Stomach (tissue), 19 donors: Measurements from ENCODE around the gene ZMYND12. TPM values are rescaled to one million over a fixed set of nuclear protein-coding genes. Genes with fewer than 3 reads are reported as not detected.
"Not testable (repeated sequence)": the region's sequence is repeated elsewhere in the genome, so short reads cannot be mapped to it uniquely, and the experiment has no call there.

Experiments
- DNase-seq, 2 donors: peaks; one replicate each; pipeline versions ENCODE4 v3.0.0 to v3.0.0-alpha.2; 2013 to 2019
- H3K27ac ChIP-seq, 5 donors: fragments of 200-600 bp in 4 of 5; sonication (generic) in 4 of 5; one replicate each; pipeline ENCODE4 v1.5.1; 2013 to 2019; ENCODE audit warnings: mild to moderate bottlenecking in 1 of 5, moderate library complexity in 1 of 5
- H3K27me3 ChIP-seq, 3 donors: fragments of 200-600 bp; sonication (generic); one replicate each; pipeline ENCODE4 v1.5.1; 2017 to 2019; ENCODE audit warnings: mixed run types in 1 of 3
- H3K36me3 ChIP-seq, 4 donors: fragments of 200-600 bp; sonication (generic); 1 replicate in 3 of 4; 2 replicates in 1 of 4; pipeline ENCODE4 v1.5.1; 2016 to 2019
- H3K4me1 ChIP-seq, 4 donors: fragments of 200-600 bp; sonication (generic); one replicate each; pipeline ENCODE4 v1.5.1; 2016 to 2019
- H3K4me3 ChIP-seq, 4 donors: fragments of 200-600 bp; sonication (generic) in 3 of 4; one replicate each; pipeline ENCODE4 v1.5.1; 2016 to 2019; ENCODE audit warnings: mild to moderate bottlenecking in 1 of 4
- H3K9me3 ChIP-seq, 4 donors: fragments of 200-600 bp; sonication (generic); one replicate each; pipeline ENCODE4 v1.5.1; 2016 to 2019
- EP300 ChIP-seq: sonication (generic); formaldehyde crosslinking; IDR thresholded peaks from one replicate; pipeline ENCODE4 v1.6.1; 2017; ENCODE audit warnings: antibody characterized with exemption
- POLR2A ChIP-seq, 4 donors: fragments of 450-650 bp; IDR thresholded peaks; one replicate each; pipeline ENCODE4 v1.6.1; 2016; ENCODE audit warnings: antibody characterized with exemption in 4 of 4, control low read depth in 2 of 4, mild to moderate bottlenecking in 1 of 4, moderate library complexity in 1 of 4
- POLR2AphosphoS5 ChIP-seq, 3 donors: sonication (generic); formaldehyde crosslinking; IDR thresholded peaks; one replicate each; pipeline ENCODE4 v1.6.1; 2016; ENCODE audit warnings: antibody characterized with exemption in 3 of 3
- WGBS, 5 donors: extraction: QIAGEN DNeasy Blood & Tissue Kit in 3 of 5; methylation state at CpG; one replicate each; pipeline versions ENCODE4 v1.1.5 to v1.1.7; 2013 to 2018; 5-methylcytosine and 5-hydroxymethylcytosine counted together
- intact Hi-C: fragments of 100-400 bp; cut with DNase I; formaldehyde crosslinking; loops from one replicate; pipeline ENCODE4 v1.15.1; 2023; ENCODE audit warnings: low total_unique reads
- long read RNA-seq, 10 donors: transcript quantifications; one replicate each; lab custom pipeline, GENCODE V29; 2026
- polyA plus RNA-seq, 3 donors: library from polyadenylated mRNA; stranded (reverse); fragments of 200-250 nt; gene quantifications; one replicate each; pipeline ENCODE4 v1.2.3, GENCODE V29; 2013
- total RNA-seq, 5 donors: library from RNA; depleted of rRNA; stranded (reverse); fragments of >200 nt; gene quantifications; one replicate each; pipeline versions ENCODE4 v1.1.0 to v1.2.3, GENCODE V29; 2014 to 2016
- TF ChIP-seq, protein P1 (sequence below), 7 experiments: fragments of 450-650 bp in 4 of 7; fragments of 200-600 bp in 3 of 7; sonication (generic) in 3 of 7; IDR thresholded peaks; one replicate each; pipeline ENCODE4 v1.5.1; 2016 to 2019; ENCODE audit warnings: antibody characterized with exemption in 7 of 7, control low read depth in 2 of 7, mild to moderate bottlenecking in 1 of 7
- donor health status: healthy with polysubstance abuse.
- donor health status: Bipolar disorder and iron deficiency.
- donor health status: healthy.

ZMYND12 gene, protein sequence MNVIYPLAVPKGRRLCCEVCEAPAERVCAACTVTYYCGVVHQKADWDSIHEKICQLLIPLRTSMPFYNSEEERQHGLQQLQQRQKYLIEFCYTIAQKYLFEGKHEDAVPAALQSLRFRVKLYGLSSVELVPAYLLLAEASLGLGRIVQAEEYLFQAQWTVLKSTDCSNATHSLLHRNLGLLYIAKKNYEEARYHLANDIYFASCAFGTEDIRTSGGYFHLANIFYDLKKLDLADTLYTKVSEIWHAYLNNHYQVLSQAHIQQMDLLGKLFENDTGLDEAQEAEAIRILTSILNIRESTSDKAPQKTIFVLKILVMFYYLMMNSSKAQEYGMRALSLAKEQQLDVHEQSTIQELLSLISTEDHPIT
- total RNA-seq (100 to 1,000 TPM in 1 of 5 donors, 1 to 10 TPM in 1, under 1 TPM in 1, not detected in 2; 0.18 to 245 (median 1.9) TPM), polyA plus RNA-seq (1 to 10 TPM in 2 of 3 donors, under 1 TPM in 1; 0.88 to 2.9 (median 1.8) TPM)
- long read RNA-seq, donor 1, result 0 reads
- long read RNA-seq, donor 2, result 0 reads
- long read RNA-seq, donor 3, result 0 reads
- long read RNA-seq, donor 4, partial matches to known transcripts, result 0 of 7 reads
- long read RNA-seq, donor 4, other reads (novel, unspliced or antisense), result 7 of 7 reads
- long read RNA-seq, donor 5, result 0 reads
- long read RNA-seq, donor 6, result 0 reads
- long read RNA-seq, donor 7, partial matches to known transcripts, result 0 of 1 reads
- long read RNA-seq, donor 7, other reads (novel, unspliced or antisense), result 0 of 1 reads
- long read RNA-seq, donor 8, result 0 reads
- long read RNA-seq, donor 9, result 0 reads
- long read RNA-seq, donor 10, partial matches to known transcripts, result 0 of 1 reads
- long read RNA-seq, donor 10, other reads (novel, unspliced or antisense), result 0 of 1 reads

GRCh38 chr1:42456010-42456753 is at the start of gene ZMYND12, which contains the start of gene PPCS:
Gene ZMYND12 (minus strand): TSS chr1:42456022. CDS start chr1:42455997, 25 bp downstream.
Gene PPCS (plus strand): TSS chr1:42456543. CDS start chr1:42456566, 23 bp downstream.
- Histone ChIP-seq H3K27ac (peak within 1 kb of the TSS; percentile 90 to 98 (median 95)), H3K4me3 (peak within 1 kb of the TSS; percentile 74 to 96 (median 86)), H3K4me1 (peaks cover 12 to 34% (median 24%) of the 10 kb centered on the region in 4 donors), H3K36me3 (peaks cover 12 to 32% (median 30%) of the 10 kb centered on the region in 4 donors), H3K9me3 (no peaks in the 10 kb centered on the region), H3K27me3 (no peaks in the 10 kb centered on the region)
- TF ChIP-seq POLR2AphosphoS5 (IDR thresholded peaks at IDR 0.05) (peak; percentile 36 to 91 (median 85)), POLR2A (IDR thresholded peaks at IDR 0.05) (peak in 1 of 4 donors; percentile 13), EP300 (no peak)
- TF ChIP-seq, protein P1, sequence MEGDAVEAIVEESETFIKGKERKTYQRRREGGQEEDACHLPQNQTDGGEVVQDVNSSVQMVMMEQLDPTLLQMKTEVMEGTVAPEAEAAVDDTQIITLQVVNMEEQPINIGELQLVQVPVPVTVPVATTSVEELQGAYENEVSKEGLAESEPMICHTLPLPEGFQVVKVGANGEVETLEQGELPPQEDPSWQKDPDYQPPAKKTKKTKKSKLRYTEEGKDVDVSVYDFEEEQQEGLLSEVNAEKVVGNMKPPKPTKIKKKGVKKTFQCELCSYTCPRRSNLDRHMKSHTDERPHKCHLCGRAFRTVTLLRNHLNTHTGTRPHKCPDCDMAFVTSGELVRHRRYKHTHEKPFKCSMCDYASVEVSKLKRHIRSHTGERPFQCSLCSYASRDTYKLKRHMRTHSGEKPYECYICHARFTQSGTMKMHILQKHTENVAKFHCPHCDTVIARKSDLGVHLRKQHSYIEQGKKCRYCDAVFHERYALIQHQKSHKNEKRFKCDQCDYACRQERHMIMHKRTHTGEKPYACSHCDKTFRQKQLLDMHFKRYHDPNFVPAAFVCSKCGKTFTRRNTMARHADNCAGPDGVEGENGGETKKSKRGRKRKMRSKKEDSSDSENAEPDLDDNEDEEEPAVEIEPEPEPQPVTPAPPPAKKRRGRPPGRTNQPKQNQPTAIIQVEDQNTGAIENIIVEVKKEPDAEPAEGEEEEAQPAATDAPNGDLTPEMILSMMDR (IDR thresholded peaks at IDR 0.05), result peak in 2 of 7 experiments; percentile 22 to 48
- DNase-seq, result peak; percentile 93 to 96
- intact Hi-C loops, result no loop called here
- WGBS, 5 donors, result 0 to 2% (median 1%) methylated on average over 22 to 66 of the region's 66 CpGs

- TF ChIP-seq, protein P1 (IDR thresholded peaks at IDR 0.05), result no peak
- no peak for TF ChIP-seq POLR2A (IDR thresholded peaks at IDR 0.05)
- no peak for TF ChIP-seq EP300
- TF ChIP-seq POLR2AphosphoS5 (IDR thresholded peaks at IDR 0.05), result no peak
- 87 to 97% (median 96%) methylated on average over 2 of the region's 2 CpGs for WGBS, 5 donors
- Histone ChIP-seq H3K4me1 (no peaks in the 10 kb centered on the region), H3K9me3 (peaks cover 12 to 77% (median 49%) of the 10 kb centered on the region in 4 donors), H3K36me3 (peaks cover 0 to 83% (median 47%) of the 10 kb centered on the region in 4 donors), H3K27ac (no peak overlapping the region), H3K27me3 (no peaks in the 10 kb centered on the region), H3K4me3 (no peak overlapping the region)
- intact Hi-C loops, result no loop called here
- DNase-seq, result no peak
Measured at GRCh38 chr1:42504535-42505128, 48.8 kb upstream of the ZMYND12 start.

DNA sequence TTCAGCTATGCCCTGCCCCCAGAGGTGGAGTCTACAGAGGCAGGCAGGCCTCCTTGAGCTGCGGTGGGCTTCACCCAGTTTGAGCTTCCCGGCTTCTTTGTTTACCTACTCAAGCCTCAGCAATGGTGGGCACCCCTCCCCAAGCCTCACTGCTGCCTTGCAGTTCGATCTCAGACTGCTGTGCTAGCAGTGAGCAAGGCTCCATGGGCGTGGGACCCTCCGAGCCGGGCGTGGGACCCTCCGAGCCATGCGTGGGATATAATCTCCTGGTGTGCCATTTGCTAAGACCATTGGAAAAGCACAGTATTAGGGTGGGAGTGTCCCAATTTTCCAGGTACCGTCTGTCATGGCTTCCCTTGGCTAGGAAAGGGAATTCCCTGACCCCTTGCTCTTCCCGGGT is 46.2 kb upstream of the ZMYND12 start:
- not testable (repeated sequence) for H3K4me1 ChIP-seq
- H3K9me3 ChIP-seq, result peaks cover 11 to 52% (median 36%) of the 10 kb centered on the region in 4 donors
- 86 to 96% (median 93%) methylated on average over 10 to 11 of the region's 11 CpGs for WGBS, 5 donors

GRCh38 chr1:42490237-42490636 is 34.4 kb upstream of the ZMYND12 start:
- peaks cover 0 to 22% (median 4%) of the 10 kb centered on the region in 4 donors for H3K36me3 ChIP-seq
- no peak for DNase-seq
- H3K9me3 ChIP-seq, result peaks cover 0 to 5% (median 0%) of the 10 kb centered on the region in 4 donors
- H3K27ac ChIP-seq, result no peak overlapping the region
- no peaks in the 10 kb centered on the region for H3K4me1 ChIP-seq
- no peak for TF ChIP-seq EP300
- no peak for TF ChIP-seq POLR2AphosphoS5 (IDR thresholded peaks at IDR 0.05)
- no peak for TF ChIP-seq POLR2A (IDR thresholded peaks at IDR 0.05)
- TF ChIP-seq, protein P1 (IDR thresholded peaks at IDR 0.05), result no peak
- H3K4me3 ChIP-seq, result no peak overlapping the region
- intact Hi-C loops, result no loop called here
- H3K27me3 ChIP-seq, result no peaks in the 10 kb centered on the region
- 91 to 99% (median 98%) methylated on average over 3 of the region's 3 CpGs for WGBS, 5 donors

More for the DNA sequence above, 46.2 kb upstream of the ZMYND12 start:
- DNase-seq, H3K27ac ChIP-seq, H3K4me3 ChIP-seq, intact Hi-C loops, H3K27me3 ChIP-seq: not testable (repeated sequence)
- peaks cover 0 to 88% (median 50%) of the 10 kb centered on the region in 4 donors for H3K36me3 ChIP-seq
